C4-2B (cell line): ENCODE data around the gene ZNF318.
"Not testable (repeated sequence)": the region's sequence is repeated elsewhere in the genome, so short reads cannot be mapped to it uniquely, and the experiment has no call there.

Source experiments
- H3K27ac ChIP-seq: fragments of 450-650 bp; 2 replicates; pipeline ENCODE4 v1.5.1; 2017
- CTCF ChIP-seq: fragments of 450-650 bp; conservative IDR thresholded peaks from 2 replicates; pipeline ENCODE4 v1.5.1; 2017; ENCODE audit warnings: mild to moderate bottlenecking
- ZFX ChIP-seq: fragments of 450-650 bp; IDR thresholded peaks from 2 replicates; pipeline ENCODE4 v1.6.1; 2017

Gene ZNF318

GRCh38 chr6:43369174-43370002 lies at the start of gene ZNF318:
Gene ZNF318, minus strand, starts transcription at chr6:43369647. Its CDS starts 282 bp downstream, at chr6:43369365.
- peak within 1 kb of the TSS; percentile 77 for H3K27ac ChIP-seq
- TF ChIP-seq CTCF (no peak), ZFX (peak; percentile 85)

GRCh38 chr6:43416935-43417334 lies 47.5 kb upstream of the ZNF318 start:
- no peak overlapping the region for H3K27ac ChIP-seq

GRCh38 chr6:43415275-43415674 lies 45.8 kb upstream of the ZNF318 start:
- not testable (repeated sequence) for H3K27ac ChIP-seq

More at GRCh38 chr6:43416935-43417334, 47.5 kb upstream of the ZNF318 start:
- TF ChIP-seq CTCF (no peak), ZFX (no peak)

GRCh38 chr6:43413002-43413401 lies 43.6 kb upstream of the ZNF318 start:
- H3K27ac ChIP-seq = no peak overlapping the region
- no peak for TF ChIP-seq ZFX
- TF ChIP-seq CTCF = no peak

- TF ChIP-seq ZFX (no peak), CTCF (no peak)
- no peak overlapping the region for H3K27ac ChIP-seq
These were observed 43.1 kb upstream of the ZNF318 start for GRCh38 chr6:43412541-43412940.

GRCh38 chr6:43410776-43411175 lies 41.3 kb upstream of the ZNF318 start:
- H3K27ac ChIP-seq = not testable (repeated sequence)

- TF ChIP-seq ZFX (no peak), CTCF (no peak)
- H3K27ac ChIP-seq = no peak overlapping the region
These were observed 38.8 kb upstream of the ZNF318 start for GRCh38 chr6:43408259-43408658.

GRCh38 chr6:43407296-43407695 lies 37.8 kb upstream of the ZNF318 start:
- H3K27ac ChIP-seq = no peak overlapping the region
- TF ChIP-seq ZFX (no peak), CTCF (no peak)
